Gastrocnemius medialis (tissue), 4 donors: ENCODE measurements around the gene ADAMTS8. TPM values are rescaled to one million over a fixed set of nuclear protein-coding genes. Genes with fewer than 3 reads are reported as not detected.

ENCODE experiments used
- ATAC-seq, 2 donors: fragments of 150-250 bp; one replicate each; pipeline ENCODE4 v1.9.1; 2016
- DNase-seq, 2 donors: peaks; one replicate each; pipeline ENCODE4 v3.0.0-alpha.2; 2019
- H3K27ac ChIP-seq, 4 donors: fragments of 200-600 bp; sonication (generic); 1 replicate in 1 of 4; 2 replicates in 3 of 4; pipeline ENCODE4 v1.5.1; 2016 to 2018; ENCODE audit warnings: mild to moderate bottlenecking in 2 of 4, moderate library complexity in 1 of 4
- H3K27me3 ChIP-seq, 3 donors: fragments of 200-600 bp; sonication (generic) in 2 of 3; 1 replicate in 1 of 3; 2 replicates in 2 of 3; pipeline versions ENCODE4 v1.5.1 to v1.6.0; 2016 to 2019; ENCODE audit warnings: mild to moderate bottlenecking in 1 of 3, moderate library complexity in 1 of 3
- H3K36me3 ChIP-seq, 2 donors: fragments of 200-600 bp; sonication (generic) in 1 of 2; one replicate each; pipeline ENCODE4 v1.5.1; 2017 to 2018
- H3K4me1 ChIP-seq, 2 donors: fragments of 200-600 bp; sonication (generic) in 1 of 2; one replicate each; pipeline ENCODE4 v1.5.1; 2016 to 2017; ENCODE audit warnings: mild to moderate bottlenecking in 2 of 2
- H3K4me3 ChIP-seq, 4 donors: fragments of 200-600 bp; sonication (generic) in 3 of 4; 1 replicate in 1 of 4; 2 replicates in 3 of 4; pipeline ENCODE4 v1.5.1; 2016 to 2019; ENCODE audit warnings: mild to moderate bottlenecking in 2 of 4
- H3K9me3 ChIP-seq, 3 donors: fragments of 200-600 bp; sonication (generic) in 2 of 3; 1 replicate in 1 of 3; 2 replicates in 2 of 3; pipeline ENCODE4 v1.5.1; 2016 to 2019
- POLR2A ChIP-seq, 2 donors: fragments of 450-650 bp; IDR thresholded peaks; one replicate each; pipeline ENCODE4 v1.6.1; 2017; ENCODE audit warnings: antibody characterized with exemption in 2 of 2, mild to moderate bottlenecking in 2 of 2, moderate library complexity in 2 of 2
- in situ Hi-C, 4 donors: fragments of 200-750 bp; cut with MboI; loops; one replicate each; pipeline versions ENCODE4 v1.15.0 to v1.8.0; 2017; ENCODE audit warnings: low sequenced_read_pairs in 4 of 4
- intact Hi-C: fragments of 100-400 bp; cut with DNase I; formaldehyde crosslinking; loops from one replicate; pipeline ENCODE4 v1.15.1; 2023; ENCODE audit warnings: low total_unique reads
- total RNA-seq, 4 donors: library from RNA; depleted of rRNA; stranded (reverse); fragments of >200 nt; gene quantifications; one replicate each; pipeline versions ENCODE4 v1.1.0 to v1.2.3, GENCODE V29; 2016
- TF ChIP-seq, protein P1 (sequence below), 5 experiments: fragments of 450-650 bp in 3 of 5; fragments of 200-600 bp in 2 of 5; sonication (generic) in 2 of 5; IDR thresholded peaks in 4 of 5; conservative IDR thresholded peaks in 1 of 5; 1 replicate in 4 of 5; 2 replicates in 1 of 5; pipeline ENCODE4 v1.5.1; 2016 to 2019; ENCODE audit warnings: antibody characterized with exemption in 5 of 5, mild to moderate bottlenecking in 3 of 5, moderate library complexity in 3 of 5

ADAMTS8 gene
- total RNA-seq, 4 donors from 2014 or later: 0.26 to 0.46 (median 0.29) TPM; not detected in 1

DNA sequence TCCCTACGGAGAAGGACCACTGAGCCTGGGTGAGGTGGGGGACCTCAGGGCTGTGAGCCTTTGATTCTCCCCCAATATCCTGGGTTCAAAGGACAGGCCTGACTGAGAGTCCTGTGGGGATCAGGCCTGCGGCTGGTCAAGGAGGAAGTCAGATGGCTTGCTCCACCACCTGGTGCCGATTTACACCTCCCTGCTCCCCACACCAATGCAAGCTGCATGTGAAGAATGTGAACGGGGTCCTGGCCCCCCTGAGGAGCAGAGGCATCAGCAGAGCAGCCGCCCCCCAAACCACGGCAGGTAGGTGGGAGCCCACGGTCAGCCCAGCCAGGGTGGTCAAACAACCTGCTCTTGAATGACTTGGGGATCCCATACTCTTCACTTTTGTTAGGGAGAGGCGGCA is 6.7 kb downstream of the ADAMTS8 start:
- no peaks in the 10 kb centered on the region for H3K36me3 ChIP-seq
- in situ Hi-C loops: loop anchor here in 2 of 4 donors (10.0 kb wide), 3 partner anchors 207 to 473 kb away; no protein-coding TSS in a partner anchor
- peaks cover 0 to 8% of the 10 kb centered on the region in 2 donors for H3K4me1 ChIP-seq
- intact Hi-C loops: no loop called here
- ATAC-seq (no peak), DNase-seq (no peak)
- H3K4me3 ChIP-seq: no peak overlapping the region
- no peaks in the 10 kb centered on the region for H3K9me3 ChIP-seq
- no peak overlapping the region for H3K27ac ChIP-seq
- TF ChIP-seq, protein P1, sequence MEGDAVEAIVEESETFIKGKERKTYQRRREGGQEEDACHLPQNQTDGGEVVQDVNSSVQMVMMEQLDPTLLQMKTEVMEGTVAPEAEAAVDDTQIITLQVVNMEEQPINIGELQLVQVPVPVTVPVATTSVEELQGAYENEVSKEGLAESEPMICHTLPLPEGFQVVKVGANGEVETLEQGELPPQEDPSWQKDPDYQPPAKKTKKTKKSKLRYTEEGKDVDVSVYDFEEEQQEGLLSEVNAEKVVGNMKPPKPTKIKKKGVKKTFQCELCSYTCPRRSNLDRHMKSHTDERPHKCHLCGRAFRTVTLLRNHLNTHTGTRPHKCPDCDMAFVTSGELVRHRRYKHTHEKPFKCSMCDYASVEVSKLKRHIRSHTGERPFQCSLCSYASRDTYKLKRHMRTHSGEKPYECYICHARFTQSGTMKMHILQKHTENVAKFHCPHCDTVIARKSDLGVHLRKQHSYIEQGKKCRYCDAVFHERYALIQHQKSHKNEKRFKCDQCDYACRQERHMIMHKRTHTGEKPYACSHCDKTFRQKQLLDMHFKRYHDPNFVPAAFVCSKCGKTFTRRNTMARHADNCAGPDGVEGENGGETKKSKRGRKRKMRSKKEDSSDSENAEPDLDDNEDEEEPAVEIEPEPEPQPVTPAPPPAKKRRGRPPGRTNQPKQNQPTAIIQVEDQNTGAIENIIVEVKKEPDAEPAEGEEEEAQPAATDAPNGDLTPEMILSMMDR (IDR thresholded peaks at IDR 0.05 in 4 of 5, conservative IDR thresholded peaks at IDR 0.05 in 1 of 5): no peak
- TF ChIP-seq POLR2A (IDR thresholded peaks at IDR 0.05): no peak
- H3K27me3 ChIP-seq: peaks cover 3 to 8% (median 5%) of the 10 kb centered on the region in 3 donors

DNA sequence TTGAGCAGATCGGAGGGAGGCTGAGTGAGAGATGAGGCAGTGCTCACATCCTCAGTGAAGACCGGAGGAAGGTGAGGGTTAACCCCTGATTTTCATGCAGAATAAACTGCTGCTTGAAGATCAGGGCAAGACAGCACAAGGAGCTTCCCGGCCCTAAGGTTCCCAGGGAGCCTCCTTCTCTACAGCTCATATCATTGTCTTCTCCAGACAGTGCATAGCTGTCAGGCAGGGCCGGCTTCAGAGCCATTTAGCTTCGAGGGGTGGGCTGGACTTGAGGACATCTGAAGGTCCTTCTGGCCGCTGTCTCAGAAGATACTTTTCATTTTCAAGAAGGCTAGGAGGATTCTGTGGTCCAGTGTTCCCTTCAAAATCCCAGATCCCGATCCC is 7.2 kb downstream of the ADAMTS8 start:
- in situ Hi-C loops: loop anchor here in 2 of 4 donors (10.0 kb wide), 3 partner anchors 206 to 474 kb away; no protein-coding TSS in a partner anchor
- peaks cover 0 to 8% of the 10 kb centered on the region in 2 donors for H3K4me1 ChIP-seq
- intact Hi-C loops: no loop called here
- peaks cover 0 to 3% (median 0%) of the 10 kb centered on the region in 3 donors for H3K27me3 ChIP-seq
- no peaks in the 10 kb centered on the region for H3K36me3 ChIP-seq
- H3K9me3 ChIP-seq: no peaks in the 10 kb centered on the region
- no peak overlapping the region for H3K27ac ChIP-seq
- TF ChIP-seq, protein P1 (IDR thresholded peaks at IDR 0.05 in 4 of 5, conservative IDR thresholded peaks at IDR 0.05 in 1 of 5): no peak
- no peak for TF ChIP-seq POLR2A (IDR thresholded peaks at IDR 0.05)
- DNase-seq (no peak), ATAC-seq (no peak)
- no peak overlapping the region for H3K4me3 ChIP-seq

DNA sequence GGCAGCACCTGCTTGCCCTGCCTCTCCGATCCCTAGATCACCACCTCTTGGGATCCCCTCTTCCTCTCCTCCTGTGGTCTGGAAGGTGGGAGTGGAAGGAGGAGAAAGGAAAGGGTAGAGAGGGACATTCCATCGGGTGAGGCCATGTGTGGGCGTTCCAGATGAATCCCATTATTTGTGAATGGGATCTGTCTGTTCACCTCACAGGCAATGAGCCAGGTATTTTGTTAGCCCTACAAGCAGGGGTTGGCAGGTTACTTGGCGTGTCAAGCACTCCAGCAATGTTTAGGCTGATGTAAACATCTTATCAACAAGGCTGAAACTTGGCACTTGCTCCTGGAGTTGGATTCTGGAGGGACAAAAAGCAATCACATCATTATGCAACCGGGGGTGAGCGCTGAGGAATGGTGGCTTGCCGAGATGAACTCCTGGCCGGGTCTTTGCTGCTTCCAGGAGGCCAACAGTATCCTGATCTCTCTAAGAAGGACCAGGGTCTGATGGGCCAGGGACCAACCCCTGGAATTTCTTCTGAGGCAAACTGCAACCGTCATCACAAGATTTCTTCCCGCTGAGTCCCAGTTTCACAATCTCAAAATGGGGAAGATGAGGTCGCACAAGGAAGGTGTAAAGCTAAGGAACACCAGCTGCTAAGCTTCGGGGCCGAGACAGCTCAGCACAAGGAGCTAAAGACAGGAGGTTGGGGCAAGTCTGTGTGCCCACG is 7.8 kb downstream of the ADAMTS8 start:
- Histone ChIP-seq H3K27ac (no peak overlapping the region), H3K4me3 (no peak overlapping the region), H3K9me3 (no peaks in the 10 kb centered on the region), H3K27me3 (no peaks in the 10 kb centered on the region), H3K4me1 (peaks cover 0 to 8% of the 10 kb centered on the region in 2 donors), H3K36me3 (no peaks in the 10 kb centered on the region)
- intact Hi-C loops (no loop called here), in situ Hi-C loops (loop anchor here in 2 of 4 donors (10.0 kb wide), 3 partner anchors 206 to 474 kb away; no protein-coding TSS in a partner anchor)
- no peak for TF ChIP-seq POLR2A (IDR thresholded peaks at IDR 0.05)
- TF ChIP-seq, protein P1 (IDR thresholded peaks at IDR 0.05 in 4 of 5, conservative IDR thresholded peaks at IDR 0.05 in 1 of 5): no peak
- DNase-seq (no peak), ATAC-seq (no peak)

DNA sequence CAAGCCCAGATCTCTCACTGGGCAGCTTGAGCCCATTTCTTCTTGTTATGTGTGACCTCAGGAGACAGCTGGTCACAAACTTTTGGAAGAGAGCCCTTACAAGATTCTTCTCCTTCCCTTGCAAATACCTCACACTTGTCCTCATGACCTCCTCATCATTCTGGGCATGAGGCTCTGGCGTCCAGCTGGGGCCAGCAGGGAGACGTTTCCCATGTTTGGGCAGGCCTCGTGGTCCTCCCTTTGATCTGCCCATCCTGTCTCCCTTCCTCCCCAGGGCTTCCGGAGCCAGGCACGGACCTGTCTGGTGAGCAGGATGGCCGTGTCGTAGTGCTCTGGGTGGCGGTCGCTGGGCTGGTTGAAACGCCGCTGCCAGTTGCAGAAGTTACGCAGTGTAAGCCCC is 9.7 kb downstream of the ADAMTS8 start:
- TF ChIP-seq, protein P1 (IDR thresholded peaks at IDR 0.05 in 4 of 5, conservative IDR thresholded peaks at IDR 0.05 in 1 of 5): no peak
- TF ChIP-seq POLR2A (IDR thresholded peaks at IDR 0.05): no peak
- H3K36me3 ChIP-seq: no peaks in the 10 kb centered on the region
- peaks cover 0 to 8% of the 10 kb centered on the region in 2 donors for H3K4me1 ChIP-seq
- intact Hi-C loops (no loop called here), in situ Hi-C loops (loop anchor here in 1 of 4 donors (10.0 kb wide), 1 partner anchor 204 kb away; no protein-coding TSS in a partner anchor)
- ATAC-seq (peak; percentile 20 to 61), DNase-seq (no peak)
- H3K4me3 ChIP-seq: no peak overlapping the region
- H3K9me3 ChIP-seq: no peaks in the 10 kb centered on the region
- H3K27ac ChIP-seq: no peak overlapping the region
- H3K27me3 ChIP-seq: peaks cover 0 to 12% (median 0%) of the 10 kb centered on the region in 3 donors
